Loucy (cell line): Measurements from ENCODE around the gene KRTAP1-5.

ENCODE experiments used
- H2AFZ ChIP-seq: fragments of 200-600 bp; sonication (generic); 2 replicates; pipeline ENCODE4 v1.6.0; 2016; ENCODE audit warnings: antibody characterized with exemption, mild to moderate bottlenecking, low read length, moderate library complexity
- H3F3A ChIP-seq: fragments of 200-600 bp; 2 replicates; pipeline ENCODE4 v1.6.0; 2016; ENCODE audit warnings: antibody characterized with exemption, low read depth, mild to moderate bottlenecking
- H3K27me3 ChIP-seq: fragments of 200-600 bp; sonication (generic); 2 replicates; pipeline ENCODE4 v1.6.1; 2014; ENCODE audit warnings: low read length, mild to moderate bottlenecking; ENCODE audit not compliant: insufficient read depth, poor library complexity, severe bottlenecking
- H3K36me3 ChIP-seq: fragments of 200-600 bp; sonication (generic); 2 replicates; pipeline ENCODE4 v1.6.1; 2016; ENCODE audit warnings: low read length; ENCODE audit not compliant: insufficient read depth
- H3K4me1 ChIP-seq: fragments of 200-600 bp; sonication (generic); 2 replicates; pipeline ENCODE4 v1.5.1; 2014; ENCODE audit warnings: low read length, mild to moderate bottlenecking; ENCODE audit not compliant: insufficient read depth, poor library complexity, severe bottlenecking
- H3K4me2 ChIP-seq: fragments of 200-600 bp; sonication (generic); 2 replicates; pipeline ENCODE4 v1.6.0; 2014; ENCODE audit warnings: antibody characterized with exemption, low read length, low read depth, mild to moderate bottlenecking; ENCODE audit not compliant: poor library complexity, severe bottlenecking
- H3K4me3 ChIP-seq: fragments of 200-600 bp; sonication (generic); 2 replicates; pipeline ENCODE4 v1.5.1; 2014; ENCODE audit warnings: low read length, mild to moderate bottlenecking, mixed read lengths; ENCODE audit not compliant: poor library complexity, severe bottlenecking
- H3K79me2 ChIP-seq: fragments of 200-600 bp; sonication (generic); 2 replicates; pipeline ENCODE4 v1.6.1; 2014; ENCODE audit warnings: low read length; ENCODE audit not compliant: insufficient read depth
- H3K9ac ChIP-seq: fragments of 200-600 bp; sonication (generic); 2 replicates; pipeline ENCODE4 v1.6.0; 2014; ENCODE audit warnings: mild to moderate bottlenecking, low read depth, low read length, moderate library complexity; ENCODE audit not compliant: poor library complexity, severe bottlenecking
- H3K9me2 ChIP-seq: fragments of 200-600 bp; sonication (generic); replicated peaks from 2 replicates; pipeline ENCODE4 v1.6.1; 2016; ENCODE audit warnings: low read depth, low read length, mixed read lengths
- H3K9me3 ChIP-seq: fragments of 200-600 bp; sonication (generic); 2 replicates; pipeline ENCODE4 v1.6.1; 2014; ENCODE audit warnings: mild to moderate bottlenecking, antibody characterized with exemption, low read length, low read depth; ENCODE audit not compliant: insufficient read depth
- H4K20me1 ChIP-seq: fragments of 200-600 bp; sonication (generic); 2 replicates; pipeline ENCODE4 v1.6.0; 2014; ENCODE audit warnings: antibody characterized with exemption, low read length, mild to moderate bottlenecking; ENCODE audit not compliant: insufficient read depth, poor library complexity, severe bottlenecking
- EZH2phosphoT487 ChIP-seq: fragments of 200-600 bp; IDR thresholded peaks from 2 replicates; pipeline ENCODE4 v1.6.1; 2018; ENCODE audit warnings: antibody characterized with exemption, mild to moderate bottlenecking, moderate library complexity, borderline replicate concordance
- TF ChIP-seq, protein P1 (sequence below): fragments of 200-600 bp; sonication (generic); conservative IDR thresholded peaks from 2 replicates; pipeline ENCODE4 v1.5.1; 2014; ENCODE audit warnings: mild to moderate bottlenecking, antibody characterized with exemption, low read length

Gene KRTAP1-5, protein sequence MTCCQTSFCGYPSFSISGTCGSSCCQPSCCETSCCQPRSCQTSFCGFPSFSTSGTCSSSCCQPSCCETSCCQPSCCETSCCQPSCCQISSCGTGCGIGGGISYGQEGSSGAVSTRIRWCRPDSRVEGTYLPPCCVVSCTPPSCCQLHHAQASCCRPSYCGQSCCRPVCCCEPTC

DNA sequence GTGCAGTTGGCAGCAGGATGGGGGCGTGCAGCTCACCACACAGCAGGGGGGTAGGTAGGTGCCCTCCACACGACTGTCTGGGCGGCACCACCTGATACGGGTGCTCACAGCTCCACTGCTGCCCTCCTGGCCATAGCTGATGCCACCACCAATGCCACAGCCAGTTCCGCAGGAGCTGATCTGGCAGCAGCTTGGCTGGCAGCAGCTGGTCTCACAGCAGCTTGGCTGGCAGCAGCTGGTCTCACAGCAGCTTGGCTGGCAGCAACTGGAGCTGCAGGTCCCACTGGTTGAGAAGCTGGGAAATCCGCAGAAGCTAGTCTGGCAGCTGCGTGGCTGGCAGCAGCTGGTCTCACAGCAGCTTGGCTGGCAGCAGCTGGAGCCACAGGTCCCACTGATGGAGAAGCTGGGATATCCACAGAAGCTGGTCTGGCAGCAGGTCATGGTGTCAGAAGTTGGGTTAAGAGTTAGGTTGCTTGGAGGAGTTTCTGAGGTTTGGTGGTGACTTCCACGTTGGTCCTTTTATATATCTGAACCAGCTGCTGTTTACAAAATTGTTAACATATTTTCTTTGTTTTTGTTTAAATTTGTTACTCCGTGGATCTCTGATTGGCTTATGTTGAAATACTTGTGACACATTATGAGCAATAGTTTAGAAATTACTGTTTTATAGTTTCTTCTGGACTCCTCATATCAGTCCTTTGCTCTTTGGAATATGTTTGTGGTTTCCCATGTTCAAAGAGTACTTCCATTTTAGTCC, at the start of gene KRTAP1-5:
TSS of gene KRTAP1-5 (minus strand) at position 494 of the 757 bp plus-strand sequence. CDS start at position 441, 53 bp downstream.
- Histone ChIP-seq H3F3A (no peaks in the 10 kb centered on the region), H2AFZ (no peak within 1 kb of the TSS), H3K79me2 (no peaks in the 10 kb centered on the region), H3K9ac (no peak within 1 kb of the TSS), H3K9me3 (no peaks in the 10 kb centered on the region), H3K36me3 (no peaks in the 10 kb centered on the region), H3K4me3 (no peak within 1 kb of the TSS), H4K20me1 (no peaks in the 10 kb centered on the region), H3K4me1 (no peaks in the 10 kb centered on the region), H3K27me3 (no peaks in the 10 kb centered on the region), H3K4me2 (no peak within 1 kb of the TSS), H3K9me2 (no peaks in the 10 kb centered on the region)
- TF ChIP-seq, protein P1, sequence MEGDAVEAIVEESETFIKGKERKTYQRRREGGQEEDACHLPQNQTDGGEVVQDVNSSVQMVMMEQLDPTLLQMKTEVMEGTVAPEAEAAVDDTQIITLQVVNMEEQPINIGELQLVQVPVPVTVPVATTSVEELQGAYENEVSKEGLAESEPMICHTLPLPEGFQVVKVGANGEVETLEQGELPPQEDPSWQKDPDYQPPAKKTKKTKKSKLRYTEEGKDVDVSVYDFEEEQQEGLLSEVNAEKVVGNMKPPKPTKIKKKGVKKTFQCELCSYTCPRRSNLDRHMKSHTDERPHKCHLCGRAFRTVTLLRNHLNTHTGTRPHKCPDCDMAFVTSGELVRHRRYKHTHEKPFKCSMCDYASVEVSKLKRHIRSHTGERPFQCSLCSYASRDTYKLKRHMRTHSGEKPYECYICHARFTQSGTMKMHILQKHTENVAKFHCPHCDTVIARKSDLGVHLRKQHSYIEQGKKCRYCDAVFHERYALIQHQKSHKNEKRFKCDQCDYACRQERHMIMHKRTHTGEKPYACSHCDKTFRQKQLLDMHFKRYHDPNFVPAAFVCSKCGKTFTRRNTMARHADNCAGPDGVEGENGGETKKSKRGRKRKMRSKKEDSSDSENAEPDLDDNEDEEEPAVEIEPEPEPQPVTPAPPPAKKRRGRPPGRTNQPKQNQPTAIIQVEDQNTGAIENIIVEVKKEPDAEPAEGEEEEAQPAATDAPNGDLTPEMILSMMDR: no peak
- TF ChIP-seq EZH2phosphoT487: no peak

DNA sequence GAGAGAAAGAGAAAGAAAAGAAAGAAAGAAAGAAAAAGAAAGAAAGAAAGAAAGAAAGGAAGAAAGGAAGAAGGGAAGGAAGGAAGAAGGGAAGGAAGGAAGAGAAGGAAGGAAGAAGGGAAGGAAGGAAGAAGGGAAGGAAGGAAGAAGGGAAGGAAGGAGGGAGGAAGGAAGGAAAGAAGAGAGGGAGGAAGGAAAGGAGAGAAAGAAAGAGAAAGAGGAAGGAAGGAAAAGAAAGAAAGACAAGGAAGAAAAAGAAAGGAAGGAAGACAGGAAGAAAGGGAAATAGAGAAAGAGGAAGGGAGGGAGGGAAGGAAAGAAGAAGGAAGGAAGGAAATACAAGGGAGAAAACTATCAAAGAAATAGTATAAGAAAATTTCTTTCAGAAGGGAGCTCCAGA, 49.8 kb upstream of the KRTAP1-5 start:
- no peaks in the 10 kb centered on the region for H4K20me1 ChIP-seq
- no peaks in the 10 kb centered on the region for H3K9me3 ChIP-seq
- no peaks in the 10 kb centered on the region for H3F3A ChIP-seq
- no peaks in the 10 kb centered on the region for H3K4me1 ChIP-seq
- no peaks in the 10 kb centered on the region for H3K36me3 ChIP-seq
- no peak overlapping the region for H3K9ac ChIP-seq
- no peaks in the 10 kb centered on the region for H3K9me2 ChIP-seq
- no peaks in the 10 kb centered on the region for H3K27me3 ChIP-seq
- no peak overlapping the region for H3K4me3 ChIP-seq
- H3K4me2 ChIP-seq: no peak overlapping the region
- H3K79me2 ChIP-seq: no peaks in the 10 kb centered on the region
- no peak for TF ChIP-seq EZH2phosphoT487
- TF ChIP-seq, protein P1: no peak
- no peak overlapping the region for H2AFZ ChIP-seq

DNA sequence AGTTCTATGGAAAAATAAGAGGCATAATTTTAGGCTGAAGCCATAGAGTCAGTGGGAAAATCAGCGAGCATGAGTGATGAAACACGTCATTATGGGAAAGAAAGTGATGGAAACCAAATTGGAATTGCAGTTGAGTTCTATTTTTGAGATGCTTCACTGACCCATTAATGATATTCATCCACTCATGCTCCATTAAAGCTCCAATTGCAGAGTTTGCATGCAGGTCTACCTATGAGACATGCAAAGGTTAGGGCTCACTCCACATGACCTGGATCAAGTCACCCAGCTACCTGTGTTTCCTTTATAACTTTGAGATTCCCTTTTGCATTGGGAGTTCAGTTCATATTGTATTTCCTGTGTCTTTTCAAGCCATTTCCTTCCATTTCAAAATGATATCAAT, 46.7 kb upstream of the KRTAP1-5 start:
- H3K4me3 ChIP-seq: no peak overlapping the region

More for the DNA sequence above, 46.7 kb upstream of the KRTAP1-5 start:
- no peak overlapping the region for H3K4me2 ChIP-seq
- no peak overlapping the region for H2AFZ ChIP-seq
- peaks cover 8% of the 10 kb centered on the region for H3K4me1 ChIP-seq
- H3K9ac ChIP-seq: no peak overlapping the region
- no peaks in the 10 kb centered on the region for H3K27me3 ChIP-seq
- no peak for TF ChIP-seq EZH2phosphoT487
- TF ChIP-seq, protein P1: no peak
- no peaks in the 10 kb centered on the region for H3K9me2 ChIP-seq
- H3K36me3 ChIP-seq: no peaks in the 10 kb centered on the region
- H3K79me2 ChIP-seq: no peaks in the 10 kb centered on the region
- no peaks in the 10 kb centered on the region for H3K9me3 ChIP-seq
- H4K20me1 ChIP-seq: no peaks in the 10 kb centered on the region
- H3F3A ChIP-seq: no peaks in the 10 kb centered on the region
